Spleen (tissue), 11 donors: ENCODE measurements around the gene AOAH. TPM values are rescaled to one million over a fixed set of nuclear protein-coding genes. Genes with fewer than 3 reads are reported as not detected.

ENCODE experiments used
- DNase-seq: peaks from one replicate; pipeline ENCODE4 v3.0.0-alpha.2; 2020
- H3K27ac ChIP-seq, 8 donors: fragments of 200-600 bp; sonication (generic) in 7 of 8; 1 replicate in 4 of 8; 2 replicates in 4 of 8; pipeline versions ENCODE4 v1.5.0 to v1.8.0; 2016 to 2021; ENCODE audit warnings: inconsistent platforms in 4 of 8, mild to moderate bottlenecking in 4 of 8, moderate library complexity in 1 of 8
- H3K27me3 ChIP-seq, 7 donors: fragments of 200-600 bp; sonication (generic) in 6 of 7; replicated peaks in 1 of 7; 1 replicate in 4 of 7; 2 replicates in 3 of 7; pipeline versions ENCODE4 v1.5.0 to v1.8.0; 2016 to 2021; ENCODE audit warnings: inconsistent platforms in 3 of 7, mild to moderate bottlenecking in 1 of 7
- H3K36me3 ChIP-seq, 6 donors: fragments of 200-600 bp; sonication (generic) in 5 of 6; 1 replicate in 4 of 6; 2 replicates in 2 of 6; pipeline versions ENCODE4 v1.5.0 to v1.8.0; 2016 to 2021; ENCODE audit warnings: inconsistent platforms in 2 of 6
- H3K4me1 ChIP-seq, 6 donors: fragments of 200-600 bp; sonication (generic) in 5 of 6; 1 replicate in 3 of 6; 2 replicates in 3 of 6; pipeline versions ENCODE4 v1.5.0 to v1.8.0; 2016 to 2021; ENCODE audit warnings: inconsistent platforms in 3 of 6
- H3K4me3 ChIP-seq, 8 donors: fragments of 200-600 bp; sonication (generic) in 7 of 8; 1 replicate in 4 of 8; 2 replicates in 4 of 8; pipeline versions ENCODE4 v1.5.0 to v1.8.0; 2016 to 2021; ENCODE audit warnings: inconsistent platforms in 4 of 8, mild to moderate bottlenecking in 4 of 8, moderate library complexity in 2 of 8
- H3K9me3 ChIP-seq, 8 donors: fragments of 200-600 bp; sonication (generic) in 7 of 8; 1 replicate in 4 of 8; 2 replicates in 4 of 8; pipeline versions ENCODE4 v1.5.0 to v1.8.0; 2016 to 2021; ENCODE audit warnings: inconsistent platforms in 4 of 8
- POLR2A ChIP-seq, 3 donors: fragments of 450-650 bp; IDR thresholded peaks; one replicate each; pipeline ENCODE4 v1.5.1; 2017; ENCODE audit warnings: antibody characterized with exemption in 3 of 3, mild to moderate bottlenecking in 1 of 3
- POLR2AphosphoS5 ChIP-seq, 3 donors: sonication (generic); formaldehyde crosslinking; IDR thresholded peaks; one replicate each; pipeline ENCODE4 v1.5.1; 2017; ENCODE audit warnings: antibody characterized with exemption in 3 of 3
- WGBS, 5 donors: extraction: QIAGEN DNeasy Blood & Tissue Kit in 3 of 5; methylation state at CpG; one replicate each; pipeline versions ENCODE4 v1.1.5 to v1.1.7; 2013 to 2018; 5-methylcytosine and 5-hydroxymethylcytosine counted together
- intact Hi-C: fragments of 100-400 bp; cut with DNase I; formaldehyde crosslinking; loops from one replicate; pipeline ENCODE4 v1.15.0; 2023; ENCODE audit warnings: low total_unique reads
- polyA plus RNA-seq, 3 donors: library from polyadenylated mRNA; stranded (reverse); fragments of 200-250 nt; gene quantifications; one replicate each; pipeline ENCODE4 v1.2.1, GENCODE V29; 2013
- total RNA-seq, 7 donors: library from RNA; depleted of rRNA in 3 of 7; stranded (reverse); fragments of >200 nt in 3 of 7; fragmentation: NEBNext Ultra II Directional in 4 of 7; extraction: Animal tissue kit (Norgen Biotek cat#: 25700) in 4 of 7; gene quantifications; one replicate each; pipeline versions ENCODE4 v1.1.0 to v1.2.1, GENCODE V29; 2016 to 2021
- TF ChIP-seq, protein P1 (sequence below), 11 experiments: fragments of 200-600 bp in 7 of 11; fragments of 450-650 bp in 4 of 11; sonication (generic) in 4 of 11; IDR thresholded peaks in 8 of 11; conservative IDR thresholded peaks in 3 of 11; 1 replicate in 7 of 11; 2 replicates in 4 of 11; pipeline versions ENCODE4 v1.4.0 to v1.8.0; 2016 to 2021; ENCODE audit warnings: antibody characterized with exemption in 11 of 11, inconsistent platforms in 4 of 11, mild to moderate bottlenecking in 1 of 11
- donor health status: healthy with polysubstance abuse.
- donor health status: DM: no; HTN: no; CAD: no; lungs with moderate emphysema.
- donor health status: DM: no; HTN: no; CAD: no.
- donor health status: Bipolar disorder and iron deficiency.
- donor health status: healthy.
- donor health status: DM: no; HTN: no; CAD: no.
- donor health status: DM: yes; HTN: yes; CAD: no.

AOAH gene
- total and polyA plus RNA-seq, 10 donors: 30.3 to 316 (median 191) TPM

DNA sequence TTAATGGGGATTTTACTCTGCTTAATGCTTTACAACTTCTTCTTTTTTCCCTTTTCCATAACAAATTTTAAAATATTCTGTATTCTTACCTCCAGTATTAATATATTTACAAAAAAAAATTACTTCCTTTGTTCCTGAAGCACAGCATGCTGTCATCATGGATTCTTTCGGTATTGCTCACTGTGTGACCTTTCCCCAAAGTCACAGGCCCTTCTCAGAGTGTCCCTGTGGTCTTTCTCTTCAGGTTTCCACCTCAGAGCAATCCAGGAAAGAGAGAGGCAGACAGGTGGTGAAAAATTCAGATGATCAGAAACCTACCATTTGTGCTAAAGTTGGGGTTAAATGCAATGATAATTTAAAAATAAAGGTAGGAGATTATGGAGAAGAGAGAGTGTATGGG is 13.0 kb downstream of the AOAH start:
- no peak for DNase-seq
- H3K4me1 ChIP-seq: peaks cover 0 to 41% (median 0%) of the 10 kb centered on the region in 6 donors
- peak overlapping the region in 1 of 8 donors; percentile 9 for H3K4me3 ChIP-seq
- peaks cover 0 to 14% (median 0%) of the 10 kb centered on the region in 6 donors for H3K36me3 ChIP-seq
- H3K27me3 ChIP-seq: no peaks in the 10 kb centered on the region
- intact Hi-C loops: no loop called here
- peaks cover 0 to 9% (median 5%) of the 10 kb centered on the region in 8 donors for H3K9me3 ChIP-seq
- no peak for TF ChIP-seq POLR2AphosphoS5 (IDR thresholded peaks at IDR 0.05)
- TF ChIP-seq, protein P1, sequence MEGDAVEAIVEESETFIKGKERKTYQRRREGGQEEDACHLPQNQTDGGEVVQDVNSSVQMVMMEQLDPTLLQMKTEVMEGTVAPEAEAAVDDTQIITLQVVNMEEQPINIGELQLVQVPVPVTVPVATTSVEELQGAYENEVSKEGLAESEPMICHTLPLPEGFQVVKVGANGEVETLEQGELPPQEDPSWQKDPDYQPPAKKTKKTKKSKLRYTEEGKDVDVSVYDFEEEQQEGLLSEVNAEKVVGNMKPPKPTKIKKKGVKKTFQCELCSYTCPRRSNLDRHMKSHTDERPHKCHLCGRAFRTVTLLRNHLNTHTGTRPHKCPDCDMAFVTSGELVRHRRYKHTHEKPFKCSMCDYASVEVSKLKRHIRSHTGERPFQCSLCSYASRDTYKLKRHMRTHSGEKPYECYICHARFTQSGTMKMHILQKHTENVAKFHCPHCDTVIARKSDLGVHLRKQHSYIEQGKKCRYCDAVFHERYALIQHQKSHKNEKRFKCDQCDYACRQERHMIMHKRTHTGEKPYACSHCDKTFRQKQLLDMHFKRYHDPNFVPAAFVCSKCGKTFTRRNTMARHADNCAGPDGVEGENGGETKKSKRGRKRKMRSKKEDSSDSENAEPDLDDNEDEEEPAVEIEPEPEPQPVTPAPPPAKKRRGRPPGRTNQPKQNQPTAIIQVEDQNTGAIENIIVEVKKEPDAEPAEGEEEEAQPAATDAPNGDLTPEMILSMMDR (IDR thresholded peaks at IDR 0.05 in 8 of 11, conservative IDR thresholded peaks at IDR 0.05 in 3 of 11): no peak
- no peak for TF ChIP-seq POLR2A (IDR thresholded peaks at IDR 0.05)
- WGBS, 5 donors: 77 to 91% (median 81%) methylated on average over 1 of the region's 1 CpG
- peak overlapping the region in 3 of 8 donors; percentile 7 to 45 (median 35) for H3K27ac ChIP-seq

DNA sequence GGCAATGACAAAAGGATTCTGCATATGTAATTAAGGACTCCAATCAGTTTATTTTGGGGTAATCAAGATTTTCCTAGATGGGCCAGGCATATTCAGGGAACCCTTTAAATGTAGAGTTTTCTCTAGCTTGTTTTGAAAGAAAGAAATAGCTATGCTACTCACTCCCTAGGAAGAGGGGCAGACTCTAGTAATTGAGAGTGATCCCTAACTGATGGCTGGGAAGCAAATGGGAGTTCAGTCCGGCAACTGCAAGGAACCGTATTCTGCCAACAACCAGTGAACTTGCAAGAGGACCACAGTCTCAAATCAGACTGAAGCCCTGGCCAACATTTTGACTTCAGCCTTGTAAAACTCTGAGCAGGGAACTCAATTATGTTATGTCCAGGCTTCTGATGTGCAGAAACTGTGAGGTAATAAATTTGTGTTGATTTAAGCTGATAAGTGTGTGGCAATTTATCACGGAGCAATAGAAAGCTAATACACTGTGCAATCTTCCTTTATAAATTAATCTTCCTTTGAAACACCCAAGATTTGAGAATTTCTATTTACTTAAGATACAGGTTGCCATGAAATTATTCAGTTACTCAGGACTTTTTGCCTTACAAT is 14.0 kb downstream of the AOAH start:
- Histone ChIP-seq H3K27ac (peak overlapping the region in 2 of 8 donors; percentile 4 to 45), H3K4me3 (no peak overlapping the region), H3K9me3 (peaks cover 0 to 19% (median 10%) of the 10 kb centered on the region in 8 donors), H3K4me1 (peaks cover 0 to 41% (median 0%) of the 10 kb centered on the region in 6 donors), H3K27me3 (no peaks in the 10 kb centered on the region), H3K36me3 (peaks cover 0 to 14% (median 0%) of the 10 kb centered on the region in 6 donors)
- intact Hi-C loops: no loop called here
- TF ChIP-seq, protein P1 (IDR thresholded peaks at IDR 0.05 in 8 of 11, conservative IDR thresholded peaks at IDR 0.05 in 3 of 11): no peak
- TF ChIP-seq POLR2A (IDR thresholded peaks at IDR 0.05): no peak
- no peak for TF ChIP-seq POLR2AphosphoS5 (IDR thresholded peaks at IDR 0.05)
- WGBS, 5 donors: 75 to 91% (median 81%) methylated on average over 3 of the region's 3 CpGs
- no peak for DNase-seq

DNA sequence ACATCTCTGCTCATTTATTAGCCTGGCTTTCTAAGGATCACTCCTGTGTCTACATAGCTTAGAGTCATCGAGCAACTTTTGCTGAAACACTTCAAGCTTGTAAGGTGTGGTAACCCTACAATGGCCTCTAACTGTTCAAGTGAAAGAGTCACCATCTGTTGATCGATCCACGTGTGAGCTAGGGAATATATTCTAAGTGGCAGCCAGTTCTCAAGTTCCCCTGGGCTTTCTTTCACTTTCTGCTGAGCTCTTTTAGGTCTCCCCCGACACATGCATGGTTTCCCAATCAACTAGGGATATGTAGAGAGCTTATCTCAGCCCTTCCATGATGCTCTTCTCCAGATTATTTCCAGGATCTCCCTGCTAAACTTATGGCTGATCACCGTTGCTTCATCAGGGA is 15.5 kb downstream of the AOAH start:
- TF ChIP-seq POLR2A (IDR thresholded peaks at IDR 0.05): no peak
- TF ChIP-seq, protein P1 (IDR thresholded peaks at IDR 0.05 in 8 of 11, conservative IDR thresholded peaks at IDR 0.05 in 3 of 11): no peak
- TF ChIP-seq POLR2AphosphoS5 (IDR thresholded peaks at IDR 0.05): no peak
- Histone ChIP-seq H3K27ac (peak overlapping the region in 3 of 8 donors; percentile 17 to 46 (median 29)), H3K27me3 (no peaks in the 10 kb centered on the region), H3K4me3 (no peak overlapping the region), H3K36me3 (peaks cover 0 to 14% (median 0%) of the 10 kb centered on the region in 6 donors), H3K9me3 (peaks cover 0 to 23% (median 10%) of the 10 kb centered on the region in 8 donors), H3K4me1 (peaks cover 0 to 41% (median 0%) of the 10 kb centered on the region in 6 donors)
- no peak for DNase-seq
- intact Hi-C loops: no loop called here
- WGBS, 5 donors: 69 to 80% (median 73%) methylated on average over 5 of the region's 5 CpGs

DNA sequence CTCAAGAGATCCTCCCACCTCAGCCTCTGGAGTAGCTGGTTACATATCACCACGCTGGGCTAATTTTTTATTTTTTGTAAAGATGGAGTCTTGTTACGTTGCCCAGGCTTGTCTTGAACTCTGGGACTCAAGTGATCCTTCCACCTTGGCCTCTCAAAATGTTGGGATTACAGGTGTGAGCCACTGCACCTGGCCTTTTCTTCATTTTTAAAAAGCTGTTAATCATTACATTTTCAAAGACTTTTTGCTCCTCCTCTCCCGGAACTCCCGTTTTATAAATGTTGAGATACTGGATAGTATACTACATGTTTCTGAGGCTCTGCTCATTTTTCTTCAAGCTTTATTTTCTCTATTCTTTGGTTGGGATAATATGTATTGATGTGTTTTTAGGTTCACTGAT is 16.4 kb downstream of the AOAH start:
- intact Hi-C loops: no loop called here

More for the DNA sequence above, 16.4 kb downstream of the AOAH start:
- Histone ChIP-seq H3K36me3 (peaks cover 0 to 14% (median 0%) of the 10 kb centered on the region in 6 donors), H3K27ac (no peak overlapping the region), H3K4me3 (no peak overlapping the region), H3K4me1 (peaks cover 0 to 41% (median 0%) of the 10 kb centered on the region in 6 donors), H3K27me3 (no peaks in the 10 kb centered on the region), H3K9me3 (peaks cover 0 to 23% (median 10%) of the 10 kb centered on the region in 8 donors)
- no peak for DNase-seq
- 84 to 94% (median 87%) methylated on average over 4 of the region's 4 CpGs for WGBS, 5 donors
- TF ChIP-seq, protein P1 (IDR thresholded peaks at IDR 0.05 in 8 of 11, conservative IDR thresholded peaks at IDR 0.05 in 3 of 11): no peak
- TF ChIP-seq POLR2AphosphoS5 (IDR thresholded peaks at IDR 0.05): peak in 1 of 3 donors; percentile 6
- TF ChIP-seq POLR2A (IDR thresholded peaks at IDR 0.05): no peak
